ENCODE measurements around the gene GNPDA1.
"Not testable (repeated sequence)": the region's sequence is repeated elsewhere in the genome, so short reads cannot be mapped to it uniquely, and the experiment has no call there.

GNPDA1 gene

DNA sequence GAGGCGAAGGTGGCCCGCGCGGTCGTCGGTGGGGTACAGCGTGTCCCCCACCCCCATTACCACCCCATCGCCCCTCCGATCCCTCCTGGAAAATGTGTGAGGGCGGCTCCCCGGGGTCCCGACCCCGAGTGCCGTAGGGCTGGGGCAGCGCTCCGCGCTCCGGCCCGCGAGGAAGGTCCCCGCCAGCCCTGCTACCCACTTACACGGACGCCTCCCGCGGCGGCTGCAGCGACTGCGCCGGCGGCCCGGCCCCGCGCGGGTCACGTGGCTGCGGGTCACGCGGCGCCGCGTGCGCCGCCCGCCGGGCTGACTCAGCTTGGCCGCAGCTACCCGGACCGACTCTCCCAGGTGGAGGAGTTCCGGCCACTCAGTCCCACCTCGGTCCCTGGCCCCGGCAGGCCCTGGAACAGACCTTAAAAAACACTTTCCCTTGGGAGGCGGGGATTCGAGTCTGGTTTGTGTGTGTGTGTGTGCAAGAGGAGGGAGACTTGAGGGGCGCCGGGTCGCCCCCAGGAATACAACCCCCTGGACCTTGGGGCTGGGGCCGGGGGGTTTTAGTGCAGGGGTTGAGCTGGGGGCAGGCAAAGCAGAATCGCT is at the start of gene GNPDA1:
Gene GNPDA1 (minus strand): TSS at position 236 of the 597 bp plus-strand sequence. CDS start 992 bp downstream, outside the sequence.
- peak; percentile 81 for DNase-seq

DNA sequence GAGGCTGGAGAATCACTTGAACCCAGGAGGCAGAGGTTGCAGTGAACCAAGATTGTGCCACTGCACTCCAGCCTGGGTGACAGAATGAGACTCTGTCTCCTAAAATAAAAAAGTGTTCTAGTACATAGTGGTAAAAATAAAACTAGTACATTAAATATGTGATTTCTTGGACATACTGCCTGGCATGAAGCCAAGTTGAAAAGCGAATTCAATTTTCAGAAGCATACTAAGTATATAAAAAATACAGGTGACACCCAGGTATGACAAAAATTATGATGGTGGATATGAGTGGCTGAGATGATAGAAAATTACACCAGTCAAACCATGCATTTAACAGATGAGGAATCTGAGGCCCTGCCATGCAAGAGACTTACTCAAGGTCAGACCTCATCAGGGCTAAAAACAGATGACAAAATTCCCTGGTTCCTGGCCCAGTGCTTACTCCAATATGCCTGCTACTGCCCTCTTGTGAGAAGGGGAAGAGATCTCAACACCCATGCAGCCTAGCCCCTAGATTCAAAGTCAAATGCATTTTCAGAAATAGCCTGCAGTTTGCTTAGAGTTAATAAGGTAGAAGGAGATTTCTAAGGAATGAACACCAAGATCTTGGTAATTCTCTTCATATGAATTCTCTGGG is 46.6 kb upstream of the GNPDA1 start:
- DNase-seq: no peak

GRCh38 chr5:142057697-142058056 is 44.9 kb upstream of the GNPDA1 start:
- no peak for DNase-seq

DNA sequence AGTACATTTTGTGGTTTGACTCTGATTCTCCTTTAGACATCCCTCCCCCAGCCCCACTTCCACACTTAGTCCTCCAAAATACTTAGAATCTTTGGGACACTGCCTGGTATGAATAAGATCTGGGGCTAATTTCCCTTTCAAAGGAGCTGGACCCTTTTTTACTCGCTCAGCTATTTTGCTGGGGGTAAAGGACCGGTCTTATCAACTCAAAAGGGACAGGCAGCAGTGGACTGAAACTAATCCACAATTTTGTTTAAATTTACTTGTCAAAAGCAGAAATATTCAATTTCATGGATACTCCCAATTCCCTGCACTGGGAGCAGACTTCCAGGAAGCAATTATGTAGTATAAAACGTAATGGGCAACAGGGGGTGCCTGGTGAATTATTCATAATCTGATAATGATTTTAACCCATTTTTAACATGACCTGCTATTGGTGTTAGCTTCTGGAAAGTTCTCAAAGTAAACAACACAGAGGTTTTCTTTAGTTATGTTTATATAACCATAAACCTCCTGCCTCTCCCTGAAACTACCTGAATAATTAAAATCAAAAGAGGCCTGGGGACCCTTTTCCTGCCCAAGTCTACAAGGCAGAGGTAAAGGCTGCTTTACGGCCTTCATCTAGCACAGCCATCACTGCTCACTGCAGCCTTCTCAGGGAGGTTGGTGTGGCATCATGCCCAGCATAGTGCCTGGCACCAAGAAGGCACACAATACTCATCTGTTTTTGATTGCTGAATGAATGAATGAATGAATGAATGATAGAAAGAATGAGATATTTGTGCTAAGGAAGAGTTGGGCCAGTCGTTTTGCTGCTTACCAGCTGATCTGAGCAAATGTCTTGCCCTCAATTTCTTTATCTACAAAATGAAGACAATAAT is 44.2 kb upstream of the GNPDA1 start:
- DNase-seq: no peak

- DNase-seq: no peak
Observed at GRCh38 chr5:142055301-142055700, 42.5 kb upstream of the GNPDA1 start.

DNA sequence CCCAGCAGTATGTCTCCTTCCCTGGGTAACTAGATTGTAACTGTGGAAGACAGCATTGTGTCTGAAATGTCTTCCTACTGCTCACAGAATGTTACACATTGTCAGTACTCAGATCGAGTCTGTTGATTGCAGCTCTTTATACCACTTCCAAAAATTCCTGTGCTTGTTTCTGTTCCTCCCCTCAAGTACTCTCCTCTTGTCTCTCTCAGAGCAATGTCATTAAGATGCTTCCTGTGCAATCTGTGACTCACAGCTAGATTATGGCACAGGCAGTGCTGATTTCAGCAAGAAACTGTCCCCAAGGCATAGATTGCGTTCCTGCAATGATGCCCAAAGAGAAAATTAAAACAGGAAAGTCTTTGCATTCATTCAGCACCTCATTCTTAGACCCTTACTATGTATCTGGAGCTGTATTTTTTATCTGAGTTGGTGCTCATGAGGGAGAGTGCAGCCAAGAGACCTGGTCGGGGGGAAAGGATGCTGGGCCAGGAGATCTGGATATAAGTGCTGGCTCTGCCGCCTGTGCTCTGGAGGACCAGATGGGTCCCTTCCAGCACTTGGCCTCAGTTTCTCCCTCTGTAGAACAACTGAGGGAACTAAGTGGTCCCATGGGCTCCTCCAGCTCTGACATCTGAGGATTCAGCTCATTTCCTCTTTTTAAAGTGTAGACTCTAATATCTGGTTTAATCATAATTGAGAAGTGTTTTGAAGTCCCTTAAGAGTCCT is 40.8 kb upstream of the GNPDA1 start:
- DNase-seq: peak; percentile 40

DNA sequence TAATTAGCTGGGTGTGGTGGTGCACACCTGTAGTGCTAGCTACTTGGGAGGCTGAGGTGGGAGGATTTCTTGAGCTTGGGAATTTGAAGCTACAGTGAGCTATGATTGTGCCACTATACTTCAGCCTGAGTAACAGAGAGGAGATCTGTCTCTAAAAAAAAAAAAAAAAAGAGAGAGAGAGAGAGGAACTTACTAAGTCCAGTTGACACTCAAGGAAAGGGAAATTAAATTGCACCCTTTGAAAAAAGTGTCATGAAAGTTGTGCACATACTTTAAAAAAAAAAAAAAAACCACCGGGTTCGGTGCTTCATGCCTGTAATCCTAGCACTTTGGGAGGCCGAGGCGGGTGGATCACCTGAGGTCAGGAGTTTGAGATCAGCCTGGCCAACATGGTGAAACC is 39.2 kb upstream of the GNPDA1 start:
- DNase-seq: not testable (repeated sequence)

GRCh38 chr5:142048272-142048671 is 35.4 kb upstream of the GNPDA1 start:
- DNase-seq: no peak

GRCh38 chr5:142046191-142046590 is 33.4 kb upstream of the GNPDA1 start:
- no peak for DNase-seq

DNA sequence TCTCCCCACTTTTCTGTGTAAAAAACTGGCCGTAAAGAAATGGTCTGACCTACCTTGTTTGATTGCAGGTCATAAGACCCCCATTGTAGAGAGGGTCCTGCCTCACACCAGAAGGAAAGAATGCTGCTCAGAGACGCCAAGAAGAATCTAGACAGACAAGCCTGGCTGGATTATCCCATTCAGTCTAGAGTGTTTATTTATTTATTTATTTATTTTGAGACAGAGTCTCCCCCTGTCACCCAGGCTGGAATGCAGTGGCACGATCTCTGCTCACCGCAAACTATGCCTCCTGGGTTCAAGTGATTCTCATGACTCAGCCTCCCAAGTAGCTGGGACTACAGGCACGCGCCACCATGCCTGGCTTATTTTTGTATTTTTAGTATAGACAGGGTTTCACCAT is 28.1 kb upstream of the GNPDA1 start:
- DNase-seq: not testable (repeated sequence)

DNA sequence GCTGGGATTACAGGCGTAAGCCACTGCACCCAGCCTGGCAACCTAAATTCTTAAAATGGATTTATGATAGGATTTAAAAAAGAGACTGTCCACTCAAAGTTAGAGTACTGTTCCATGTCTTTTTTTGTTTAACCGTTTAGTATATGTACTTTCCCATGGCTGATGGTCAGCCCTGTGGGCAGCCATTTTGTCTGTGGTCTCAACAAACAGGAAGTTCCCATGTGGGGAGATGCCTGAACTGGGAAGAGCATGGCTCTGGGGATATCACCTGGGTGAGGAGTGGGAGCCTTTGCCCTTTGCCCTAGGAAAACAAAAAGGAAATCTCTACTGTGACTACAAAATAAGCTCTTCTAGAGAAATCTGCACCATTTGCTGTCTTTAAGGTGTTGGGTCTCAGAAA is 27.5 kb upstream of the GNPDA1 start:
- DNase-seq: no peak

- DNase-seq: no peak
Observed at GRCh38 chr5:142038735-142039134, 25.9 kb upstream of the GNPDA1 start.

DNA sequence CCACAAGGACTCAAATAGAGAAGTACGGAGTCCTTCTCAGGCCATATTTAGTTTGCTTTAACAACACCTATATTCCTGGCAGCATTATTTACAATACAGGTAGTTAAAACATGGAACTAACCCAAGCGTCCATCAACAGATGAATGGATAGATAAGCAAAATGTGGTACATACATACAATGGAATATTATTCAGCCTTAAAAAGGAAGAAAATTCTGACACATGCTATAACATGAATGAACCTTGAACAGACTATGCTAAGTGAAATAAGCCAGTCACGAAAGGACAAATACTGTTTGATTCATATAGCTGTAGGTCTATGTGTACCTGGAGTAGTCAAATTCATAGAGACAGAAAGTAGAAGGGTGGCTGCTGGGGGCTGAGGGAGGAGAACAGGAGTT is 24.8 kb upstream of the GNPDA1 start:
- not testable (repeated sequence) for DNase-seq

- DNase-seq: no peak
Observed at GRCh38 chr5:142036918-142037317, 24.1 kb upstream of the GNPDA1 start.

- DNase-seq: no peak
Observed at GRCh38 chr5:142034994-142035393, 22.2 kb upstream of the GNPDA1 start.

GRCh38 chr5:142033632-142034567 is 21.1 kb upstream of the GNPDA1 start:
- DNase-seq: not testable (repeated sequence)

DNA sequence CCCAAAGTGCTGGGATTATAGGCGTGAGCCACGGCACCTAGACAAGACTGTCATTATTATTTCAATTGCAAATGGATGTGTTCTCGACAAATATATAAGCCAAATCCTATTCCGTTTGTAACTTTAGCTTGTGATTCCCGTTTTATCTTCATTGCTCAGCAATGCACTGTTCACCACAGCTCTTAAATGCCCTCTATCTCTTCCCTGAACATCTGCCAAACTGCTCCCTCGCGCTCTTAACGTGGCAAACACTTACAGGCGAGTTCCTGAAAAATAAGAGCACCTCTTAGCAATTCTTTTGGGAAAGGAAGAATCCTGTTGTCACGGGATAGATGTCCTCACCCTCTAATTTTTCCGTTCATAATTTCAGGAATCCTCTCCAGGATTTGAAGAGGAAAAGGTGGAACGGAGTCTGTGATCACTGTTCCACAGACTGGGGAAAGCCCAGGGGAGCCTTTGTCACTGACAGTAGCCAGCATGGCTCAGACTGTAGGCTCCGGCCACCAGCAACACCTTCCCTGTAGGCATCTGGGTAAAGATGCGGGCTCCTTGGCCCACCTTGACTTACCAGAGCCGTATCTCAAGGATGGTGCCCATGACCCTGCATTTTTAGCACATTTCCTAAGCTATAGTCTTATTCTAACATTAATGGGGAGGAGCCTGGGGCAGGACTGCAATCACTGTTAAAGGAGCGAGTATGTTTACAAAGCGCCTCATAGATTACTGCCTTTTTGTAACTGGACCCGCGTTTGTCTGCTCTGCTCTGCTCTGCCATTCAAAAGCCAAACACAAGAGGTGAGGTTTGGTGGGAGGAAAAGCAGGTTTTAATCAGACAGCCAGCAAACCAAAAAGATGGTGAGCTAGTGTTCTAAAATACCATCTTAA is 20.2 kb upstream of the GNPDA1 start:
- DNase-seq: no peak

DNA sequence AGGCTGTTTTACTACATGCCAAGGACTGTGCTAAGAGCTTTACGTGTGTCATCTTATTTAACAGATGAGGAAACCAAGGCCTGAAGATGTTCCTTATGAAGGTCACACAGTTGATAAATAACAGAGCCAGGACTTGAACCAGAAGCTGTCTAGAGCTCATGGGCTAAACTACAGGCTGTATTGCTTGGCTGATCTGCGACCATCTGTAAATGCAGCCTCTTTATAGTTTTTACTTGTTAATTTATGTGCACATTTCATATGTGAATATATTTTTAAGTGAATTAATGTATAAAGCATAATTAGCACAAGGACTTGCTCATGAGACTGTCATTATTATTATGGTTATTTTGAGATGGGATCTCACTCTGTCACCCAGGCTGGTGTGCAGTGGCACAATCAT is 19.3 kb upstream of the GNPDA1 start:
- no peak for DNase-seq

- no peak for DNase-seq
Observed at GRCh38 chr5:142025637-142026036, 12.8 kb upstream of the GNPDA1 start.

DNA sequence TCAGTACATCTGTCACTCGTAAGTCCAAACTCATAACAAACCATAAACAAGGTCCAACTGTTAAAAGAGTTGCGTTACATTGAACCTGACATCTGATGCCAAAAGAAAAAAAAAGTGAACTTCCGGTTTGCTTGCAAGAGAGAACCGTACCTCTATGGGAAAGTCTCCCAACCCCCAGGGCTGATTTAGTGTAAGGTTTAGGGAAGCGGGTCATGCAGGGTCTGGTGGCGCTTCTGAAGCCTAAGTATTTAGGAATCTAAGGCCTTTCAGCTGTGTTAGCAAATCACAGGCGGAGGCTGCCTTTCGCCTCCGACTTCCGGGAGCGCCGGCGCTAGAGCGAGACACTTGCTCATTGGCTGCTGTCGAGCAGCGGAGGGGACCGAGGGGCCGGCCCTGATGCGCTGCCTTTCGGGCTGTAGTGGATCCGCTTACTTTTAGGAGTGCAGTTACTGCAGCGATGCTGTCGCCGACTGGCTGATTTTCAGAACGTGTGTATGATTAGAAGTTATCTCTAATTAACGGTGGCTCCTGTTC is 12.0 kb upstream of the GNPDA1 start:
- peak; percentile 93 for DNase-seq

DNA sequence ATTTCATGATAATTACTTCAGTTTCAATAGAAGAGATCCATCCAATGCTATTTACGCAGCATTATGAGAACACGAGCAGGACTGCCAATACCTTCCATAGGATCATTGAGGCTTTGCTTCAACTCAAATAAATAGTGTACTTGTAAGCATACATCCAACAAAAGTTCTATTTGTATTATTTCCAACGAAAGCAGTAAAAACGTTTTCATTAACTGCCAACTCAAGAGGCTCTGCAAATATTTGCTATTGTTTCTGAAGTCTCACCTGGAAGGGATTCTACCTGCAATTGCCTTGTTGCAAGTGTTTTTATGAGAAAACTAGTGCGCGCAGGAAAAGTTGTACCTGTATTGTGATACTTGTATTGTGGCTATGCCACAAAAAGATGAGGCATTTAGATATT is 11.0 kb upstream of the GNPDA1 start:
- no peak for DNase-seq
